NCI-H69 (cell line): Measurements from ENCODE around the gene ZNF138.
A peak's percentile ranks its signal among the peaks of the same experiment; 100 is the strongest.
"Not testable (repeated sequence)": the region's sequence is repeated elsewhere in the genome, so short reads cannot be mapped to it uniquely, and the experiment has no call there.

Source experiments
- DNase-seq: peaks from one replicate; lab custom pipeline; 2025; lab: John Stamatoyannopoulos, UW

The ZNF138 gene

DNA sequence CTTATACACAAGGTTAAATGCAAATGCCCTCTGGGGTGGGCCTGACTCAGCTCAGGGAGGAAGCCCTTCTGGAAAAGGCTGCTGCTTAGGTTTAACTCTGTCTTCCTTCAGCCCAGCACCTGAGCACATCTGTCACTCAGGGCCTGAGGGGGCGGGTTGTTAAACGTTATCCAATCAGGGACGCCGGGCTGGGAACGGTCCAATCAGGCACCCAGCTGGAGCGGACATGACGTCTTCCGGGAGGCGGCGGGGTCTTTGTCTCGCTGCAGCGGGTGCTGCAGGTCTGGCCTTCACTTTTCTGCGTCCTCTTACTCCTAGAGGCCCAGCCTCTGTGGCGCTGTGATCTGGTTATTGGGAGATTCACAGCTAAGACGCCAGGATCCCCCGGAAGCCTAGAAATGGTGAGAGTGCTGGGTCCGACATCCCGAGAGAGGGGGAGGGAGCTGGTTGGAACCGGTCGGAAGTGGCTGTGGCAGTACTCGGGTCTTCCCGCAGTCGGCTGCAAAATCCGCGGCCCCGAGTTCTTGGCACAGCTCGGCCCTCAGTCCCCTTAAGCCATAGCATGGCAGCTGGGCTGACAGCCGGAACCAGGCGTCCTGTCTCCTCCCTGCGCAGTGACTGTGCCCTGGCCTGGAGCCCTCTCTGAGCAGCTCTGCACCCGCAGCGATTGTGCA, at the start of gene ZNF138:
TSS of gene ZNF138 (plus strand) at position 258 of the 674 bp plus-strand sequence. CDS start at position 399, 141 bp downstream.
- DNase-seq, result peak; percentile 99

DNA sequence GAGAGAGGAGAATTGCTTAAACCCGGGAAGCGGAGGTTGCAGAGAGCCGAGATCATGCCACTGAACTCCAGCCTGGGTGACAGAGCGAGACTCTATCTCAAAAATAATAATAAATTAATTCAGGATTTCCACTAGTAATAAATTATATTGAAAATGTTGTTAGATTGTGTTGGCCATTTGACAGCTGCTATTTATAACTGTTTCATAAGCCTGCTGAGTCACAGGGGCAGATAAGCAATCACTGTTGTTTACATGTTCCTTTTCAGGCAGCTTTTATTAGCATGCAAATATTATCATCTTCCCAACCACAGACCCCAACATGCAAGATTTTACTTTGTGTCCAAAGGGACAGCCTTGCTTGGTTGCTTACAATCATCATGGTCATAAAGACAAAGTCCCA, 49.5 kb upstream of the ZNF138 start:
- no peak for DNase-seq

DNA sequence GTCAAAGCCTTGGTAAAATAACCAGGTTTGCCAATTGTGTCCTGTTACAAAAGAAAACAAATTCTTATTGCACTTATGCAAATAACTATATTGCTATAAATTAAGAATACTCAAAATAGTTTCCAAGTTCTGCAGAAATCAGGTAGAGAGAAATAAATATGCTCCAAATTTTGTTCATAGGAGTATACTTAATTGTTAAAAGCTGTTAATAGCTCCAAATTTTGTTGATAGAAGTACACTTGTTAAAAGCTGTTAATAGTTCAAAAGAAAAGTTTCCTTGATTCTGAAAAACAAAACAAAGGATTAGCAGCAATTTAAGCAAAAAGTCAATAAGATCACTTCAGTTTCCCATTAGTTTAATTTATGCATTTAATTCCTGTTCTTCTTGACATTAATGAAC, 46.4 kb upstream of the ZNF138 start:
- DNase-seq, result no peak

- DNase-seq, result no peak
Measured at GRCh38 chr7:64753032-64753431, 41.2 kb upstream of the ZNF138 start.

GRCh38 chr7:64755865-64756264, 38.4 kb upstream of the ZNF138 start:
- no peak for DNase-seq

GRCh38 chr7:64758151-64758550, 36.1 kb upstream of the ZNF138 start:
- no peak for DNase-seq

DNA sequence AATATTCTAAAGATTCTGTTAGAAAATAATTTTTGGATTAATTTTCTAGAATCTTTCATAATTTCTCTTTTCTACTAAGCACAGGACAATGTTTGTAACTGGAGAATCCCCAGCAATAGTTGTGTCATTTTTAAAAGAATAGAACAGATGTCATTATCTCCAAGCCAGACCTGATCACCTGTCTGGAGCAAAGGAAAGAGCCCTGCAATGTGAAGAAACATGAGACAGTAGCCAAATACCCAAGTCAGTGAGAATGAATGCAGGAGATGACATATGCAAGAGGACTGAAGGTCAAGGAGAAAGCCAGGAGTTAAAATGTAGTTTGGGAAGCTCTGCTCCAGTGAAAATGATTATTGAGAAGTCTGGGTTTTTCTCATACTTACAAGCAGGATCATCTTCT, 25.4 kb upstream of the ZNF138 start:
- no peak for DNase-seq

DNA sequence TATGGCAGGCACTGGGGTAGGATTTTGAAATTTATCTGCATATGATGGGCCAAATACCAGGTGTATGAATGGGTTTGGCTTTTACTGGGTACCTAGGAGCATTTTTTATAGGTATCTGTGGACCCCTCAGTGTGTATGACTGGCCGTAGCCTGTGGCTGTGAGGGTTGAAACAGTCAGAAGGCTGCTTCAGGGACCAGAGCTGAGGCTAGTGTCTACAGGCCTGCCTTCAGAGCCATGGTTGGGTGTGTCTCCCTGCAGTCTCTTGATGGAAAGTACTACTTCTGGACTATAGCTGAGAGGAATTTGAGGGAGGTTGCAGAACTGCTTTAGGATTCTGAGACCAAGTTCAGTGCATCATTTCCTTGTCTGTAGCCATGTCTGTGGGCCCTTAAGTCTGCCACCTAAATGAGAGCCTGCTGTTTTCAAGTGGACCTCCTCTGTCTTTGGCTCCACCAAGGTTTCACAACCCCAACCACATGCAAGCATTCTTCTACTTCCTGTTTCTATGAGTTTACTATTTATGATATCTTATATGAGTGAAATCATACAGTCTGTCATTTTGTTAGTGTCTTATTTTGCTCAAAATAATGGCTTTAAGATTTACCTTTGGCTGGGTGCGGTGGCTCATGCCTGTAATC, 19.9 kb upstream of the ZNF138 start:
- no peak for DNase-seq

GRCh38 chr7:64775289-64775688, 18.9 kb upstream of the ZNF138 start:
- no peak for DNase-seq

DNA sequence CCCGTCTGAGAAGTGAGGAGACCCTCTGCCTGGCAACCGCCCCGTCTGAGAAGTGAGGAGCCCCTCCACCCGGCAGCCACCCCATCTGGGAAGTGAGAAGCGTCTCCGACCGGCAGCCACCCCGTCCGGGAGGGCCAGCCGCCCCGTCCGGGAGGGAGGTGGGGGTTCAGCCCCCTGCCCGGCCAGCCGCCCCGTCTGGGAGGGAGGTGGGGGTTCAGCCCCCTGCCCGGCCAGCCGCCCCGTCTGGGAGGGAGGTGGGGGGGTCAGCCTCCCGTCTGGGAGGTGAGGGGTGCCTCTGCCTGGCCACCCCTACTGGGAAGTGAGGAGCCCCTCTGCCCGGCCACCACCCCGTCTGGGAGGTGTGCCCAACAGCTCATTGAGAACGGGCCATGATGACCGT, 9.4 kb upstream of the ZNF138 start:
- DNase-seq, result not testable (repeated sequence)

DNA sequence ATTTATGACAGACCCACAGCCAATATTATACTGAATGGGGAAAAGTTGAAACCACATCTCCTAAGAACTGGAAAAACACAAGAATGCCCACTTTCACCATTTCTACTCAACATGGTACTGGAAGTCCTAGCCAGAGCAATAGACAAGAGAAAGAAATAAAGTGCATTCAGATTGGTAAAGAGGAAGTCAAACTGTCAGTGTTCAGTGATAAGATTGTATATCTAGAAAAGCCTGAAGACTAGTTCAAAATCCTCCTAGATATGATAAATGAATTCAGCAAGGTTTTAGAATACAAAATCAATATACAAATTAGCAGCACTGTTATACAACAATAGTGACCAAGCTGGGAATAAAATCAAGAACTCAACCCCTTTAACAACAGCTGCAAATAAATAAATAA, 6.9 kb upstream of the ZNF138 start:
- no peak for DNase-seq

DNA sequence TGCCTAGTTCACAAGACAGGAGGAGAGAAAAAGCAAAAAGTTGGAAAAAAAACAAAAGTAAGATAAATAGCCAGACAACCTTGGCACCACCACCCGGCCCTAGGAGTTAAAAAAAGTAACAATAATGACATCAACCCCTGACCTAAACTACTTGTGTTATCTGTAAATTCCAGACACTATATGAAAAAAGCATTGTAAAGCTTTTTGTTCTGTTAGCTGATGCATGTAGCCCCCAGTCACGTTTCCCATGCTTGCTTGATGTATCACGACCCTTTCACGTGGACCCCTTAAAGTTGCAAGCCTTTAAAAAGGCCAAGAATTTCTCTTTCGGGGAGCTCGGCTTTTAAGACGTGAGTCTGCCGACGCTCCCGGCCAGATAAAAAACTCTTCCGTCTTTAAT, 5.0 kb upstream of the ZNF138 start:
- not testable (repeated sequence) for DNase-seq

- DNase-seq, result no peak
Measured at GRCh38 chr7:64793106-64793755, 997 bp upstream of the ZNF138 start.

DNA sequence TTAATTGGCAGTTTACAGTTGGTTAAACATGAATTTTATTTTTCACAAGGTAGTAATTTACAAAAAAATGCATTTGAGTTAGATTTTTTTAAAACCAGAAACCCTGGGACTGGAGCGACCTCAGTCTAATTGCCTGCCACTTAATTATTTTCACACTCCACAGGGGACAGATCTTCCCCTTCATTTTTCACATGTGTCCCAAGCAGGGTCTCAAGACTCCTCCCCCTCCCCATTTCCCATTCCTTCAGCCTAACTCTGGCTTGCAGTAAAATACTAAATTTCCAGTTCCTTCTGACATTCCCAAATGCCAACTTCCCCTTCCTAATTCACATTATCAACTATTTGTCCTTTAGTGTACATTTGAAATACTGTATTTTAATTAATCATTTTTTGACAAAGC, 948 bp downstream of the ZNF138 start:
- DNase-seq, result peak; percentile 19

GRCh38 chr7:64799169-64799568, 4.9 kb downstream of the ZNF138 start:
- DNase-seq, result not testable (repeated sequence)

- no peak for DNase-seq
Measured at GRCh38 chr7:64802699-64803098, 8.5 kb downstream of the ZNF138 start.

DNA sequence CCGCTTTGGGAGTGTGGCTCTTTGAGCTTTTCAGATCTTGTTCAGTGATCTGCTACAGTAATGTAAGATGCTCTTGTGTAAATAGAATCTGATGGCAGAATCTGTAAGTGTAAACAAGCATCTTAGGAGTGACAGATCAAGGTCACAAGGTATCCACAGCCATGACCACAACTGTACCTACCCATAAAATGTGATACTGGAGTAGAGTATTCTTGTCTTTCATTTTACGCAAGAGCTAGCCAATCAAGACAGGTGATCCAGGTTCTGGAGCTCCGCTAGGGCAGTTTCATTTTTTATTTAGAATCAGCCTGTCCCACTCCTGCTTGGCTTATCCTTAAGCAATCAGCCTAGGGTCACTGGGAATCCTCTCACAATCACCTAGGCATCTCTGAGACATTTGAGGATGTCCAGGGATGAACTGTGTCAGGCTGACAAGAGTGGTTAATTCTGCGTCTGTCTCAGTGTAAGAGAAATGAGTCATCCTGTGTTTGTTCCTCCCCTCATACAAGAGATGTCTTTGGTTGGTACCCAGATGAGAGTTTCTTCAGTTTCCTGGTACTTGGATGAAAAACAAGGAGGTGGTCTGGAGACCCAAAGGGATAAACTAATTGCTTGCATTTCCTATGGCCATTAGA, 13.6 kb downstream of the ZNF138 start:
- no peak for DNase-seq

GRCh38 chr7:64811767-64812166, 17.5 kb downstream of the ZNF138 start:
- DNase-seq, result peak; percentile 70

- no peak for DNase-seq
Measured at GRCh38 chr7:64830926-64831325, 36.7 kb downstream of the ZNF138 start.

GRCh38 chr7:64832136-64832535, 37.9 kb downstream of the ZNF138 start:
- no peak for DNase-seq

- no peak for DNase-seq
Measured at GRCh38 chr7:64834989-64835388, 40.8 kb downstream of the ZNF138 start.

GRCh38 chr7:64835856-64836255, 41.6 kb downstream of the ZNF138 start:
- peak; percentile 7 for DNase-seq

DNA sequence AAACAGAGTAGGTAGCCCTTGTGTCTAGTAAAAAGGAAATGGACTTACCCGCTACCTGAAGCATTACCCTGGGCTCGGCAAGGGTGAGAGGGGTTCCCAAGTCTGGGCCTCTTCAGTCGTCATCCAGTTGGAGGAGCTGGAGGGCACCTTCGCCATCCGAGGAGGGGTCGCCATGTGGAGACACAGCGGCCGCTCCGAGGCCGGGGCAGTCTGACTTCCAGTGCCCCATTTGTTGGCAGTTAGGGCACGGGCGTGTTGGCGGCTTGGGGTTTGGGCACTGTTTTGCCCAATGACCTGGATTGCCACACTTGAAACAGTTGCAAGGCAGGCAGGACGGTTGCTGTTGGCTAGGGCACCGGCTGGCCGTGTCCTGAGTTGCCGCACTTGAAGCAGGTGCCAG, 43.8 kb downstream of the ZNF138 start:
- not testable (repeated sequence) for DNase-seq
